ENCODE results near the gene PET100. TPM values are rescaled to one million over a fixed set of nuclear protein-coding genes. Genes with fewer than 3 reads are reported as not detected.

PET100 gene
- total RNA-seq, 1 donor from 2014 or later, result 10.3 TPM

DNA sequence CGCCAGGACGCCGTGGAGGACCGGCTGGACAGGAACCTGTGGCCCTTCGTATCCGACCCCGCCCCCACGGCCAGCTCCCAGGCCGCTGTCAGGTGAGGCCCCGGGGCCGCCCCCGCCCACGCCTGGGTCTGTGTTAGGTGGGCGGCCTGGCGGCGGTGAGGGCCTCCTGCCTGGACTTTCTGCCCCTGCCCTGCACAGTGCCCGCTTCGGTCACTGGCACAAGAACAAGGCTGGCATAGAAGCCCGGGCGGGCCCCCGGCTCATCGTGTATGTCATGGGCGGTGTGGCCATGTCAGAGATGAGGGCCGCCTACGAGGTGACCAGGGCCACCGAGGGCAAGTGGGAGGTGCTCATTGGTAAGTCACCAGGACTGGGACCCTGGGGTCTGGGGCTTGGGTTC is 17.6 kb downstream of the PET100 start:
- no peak for FAIRE-seq
- TF ChIP-seq, protein P1, sequence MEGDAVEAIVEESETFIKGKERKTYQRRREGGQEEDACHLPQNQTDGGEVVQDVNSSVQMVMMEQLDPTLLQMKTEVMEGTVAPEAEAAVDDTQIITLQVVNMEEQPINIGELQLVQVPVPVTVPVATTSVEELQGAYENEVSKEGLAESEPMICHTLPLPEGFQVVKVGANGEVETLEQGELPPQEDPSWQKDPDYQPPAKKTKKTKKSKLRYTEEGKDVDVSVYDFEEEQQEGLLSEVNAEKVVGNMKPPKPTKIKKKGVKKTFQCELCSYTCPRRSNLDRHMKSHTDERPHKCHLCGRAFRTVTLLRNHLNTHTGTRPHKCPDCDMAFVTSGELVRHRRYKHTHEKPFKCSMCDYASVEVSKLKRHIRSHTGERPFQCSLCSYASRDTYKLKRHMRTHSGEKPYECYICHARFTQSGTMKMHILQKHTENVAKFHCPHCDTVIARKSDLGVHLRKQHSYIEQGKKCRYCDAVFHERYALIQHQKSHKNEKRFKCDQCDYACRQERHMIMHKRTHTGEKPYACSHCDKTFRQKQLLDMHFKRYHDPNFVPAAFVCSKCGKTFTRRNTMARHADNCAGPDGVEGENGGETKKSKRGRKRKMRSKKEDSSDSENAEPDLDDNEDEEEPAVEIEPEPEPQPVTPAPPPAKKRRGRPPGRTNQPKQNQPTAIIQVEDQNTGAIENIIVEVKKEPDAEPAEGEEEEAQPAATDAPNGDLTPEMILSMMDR (IDR thresholded peaks at IDR 0.05; ENCODE audit: insufficient read depth, low read length, severe bottlenecking), result no peak
- no peaks in the 10 kb centered on the region for H3K27me3 ChIP-seq (ENCODE audit: control insufficient read depth, insufficient read depth, low read length)

DNA sequence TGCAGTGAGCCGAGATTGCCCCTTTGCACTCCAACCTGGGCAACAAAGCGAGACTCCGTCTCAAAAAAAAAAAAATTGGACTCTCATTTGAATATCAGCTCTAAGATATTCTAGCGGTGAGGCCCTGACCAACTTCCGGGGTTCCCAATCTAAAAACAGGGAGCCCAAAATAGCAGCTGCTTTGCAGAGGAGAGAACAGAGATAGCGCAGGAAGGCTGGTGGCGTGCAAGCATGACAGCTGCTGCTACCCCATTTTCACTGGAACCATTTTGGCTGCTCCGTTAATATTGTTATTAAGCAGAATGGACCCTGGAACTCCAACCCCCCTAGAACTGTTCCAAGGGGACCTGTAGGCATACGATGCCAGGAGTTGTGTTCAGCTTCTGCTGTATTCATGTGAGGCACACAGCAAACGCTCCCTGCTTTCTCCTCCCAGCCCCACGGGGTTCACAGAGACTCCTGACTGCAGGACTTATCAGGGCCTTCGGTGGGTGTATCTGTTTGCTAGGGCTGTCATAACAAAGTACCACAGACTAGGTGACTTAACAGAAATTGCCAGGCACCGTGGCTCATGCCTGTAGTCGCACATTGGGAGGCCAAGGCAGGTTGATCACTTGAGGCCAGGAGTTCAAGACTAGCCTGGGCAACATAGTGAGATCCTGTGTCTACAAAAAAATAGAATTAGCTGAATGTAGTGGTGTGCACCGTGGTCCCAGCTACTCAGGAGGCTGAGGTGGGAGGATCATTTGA is 18.8 kb downstream of the PET100 start:
- no peaks in the 10 kb centered on the region for H3K27me3 ChIP-seq (ENCODE audit: control insufficient read depth, insufficient read depth, low read length)
- TF ChIP-seq, protein P1 (IDR thresholded peaks at IDR 0.05; ENCODE audit: insufficient read depth, low read length, severe bottlenecking), result no peak
- no peak for FAIRE-seq
- no peak for DNase-seq (ENCODE audit: low read depth)
- H3K36me3 ChIP-seq (ENCODE audit: control insufficient read depth, insufficient read depth, low read length), result peaks cover 5% of the 10 kb centered on the region
- no peak overlapping the region for H3K4me3 ChIP-seq (ENCODE audit: low read depth, low read length)

More for the DNA sequence above, 17.6 kb downstream of the PET100 start:
- DNase-seq (ENCODE audit: low read depth), result no peak
- Histone ChIP-seq H3K36me3 (ENCODE audit: control insufficient read depth, insufficient read depth, low read length) (peaks cover 12% of the 10 kb centered on the region), H3K4me3 (ENCODE audit: low read depth, low read length) (no peak overlapping the region)

DNA sequence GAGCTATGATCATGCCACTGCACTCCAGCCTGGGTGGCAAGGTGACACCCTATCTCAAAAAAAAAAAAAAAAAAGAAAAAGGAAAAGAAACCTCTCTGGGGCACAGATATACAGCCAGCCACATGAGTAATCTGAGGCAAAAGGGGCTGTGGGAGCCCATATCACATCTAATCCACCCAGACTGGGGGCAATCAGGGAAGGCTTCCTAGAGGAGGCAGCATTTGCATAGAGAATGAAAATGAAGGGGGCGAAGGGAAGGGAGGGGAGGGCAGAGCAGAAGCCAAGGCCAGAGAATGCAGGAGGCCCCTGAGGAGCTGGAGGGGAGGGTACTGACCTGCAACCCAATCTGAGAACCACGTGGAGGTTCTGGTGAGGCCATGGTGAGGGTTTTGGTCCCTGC is 20.6 kb downstream of the PET100 start:
- Histone ChIP-seq H3K4me3 (ENCODE audit: low read depth, low read length) (no peak overlapping the region), H3K36me3 (ENCODE audit: control insufficient read depth, insufficient read depth, low read length) (peaks cover 3% of the 10 kb centered on the region), H3K27me3 (ENCODE audit: control insufficient read depth, insufficient read depth, low read length) (no peaks in the 10 kb centered on the region)
- FAIRE-seq (no peak), DNase-seq (ENCODE audit: low read depth) (no peak)
- TF ChIP-seq, protein P1 (IDR thresholded peaks at IDR 0.05; ENCODE audit: insufficient read depth, low read length, severe bottlenecking), result no peak

DNA sequence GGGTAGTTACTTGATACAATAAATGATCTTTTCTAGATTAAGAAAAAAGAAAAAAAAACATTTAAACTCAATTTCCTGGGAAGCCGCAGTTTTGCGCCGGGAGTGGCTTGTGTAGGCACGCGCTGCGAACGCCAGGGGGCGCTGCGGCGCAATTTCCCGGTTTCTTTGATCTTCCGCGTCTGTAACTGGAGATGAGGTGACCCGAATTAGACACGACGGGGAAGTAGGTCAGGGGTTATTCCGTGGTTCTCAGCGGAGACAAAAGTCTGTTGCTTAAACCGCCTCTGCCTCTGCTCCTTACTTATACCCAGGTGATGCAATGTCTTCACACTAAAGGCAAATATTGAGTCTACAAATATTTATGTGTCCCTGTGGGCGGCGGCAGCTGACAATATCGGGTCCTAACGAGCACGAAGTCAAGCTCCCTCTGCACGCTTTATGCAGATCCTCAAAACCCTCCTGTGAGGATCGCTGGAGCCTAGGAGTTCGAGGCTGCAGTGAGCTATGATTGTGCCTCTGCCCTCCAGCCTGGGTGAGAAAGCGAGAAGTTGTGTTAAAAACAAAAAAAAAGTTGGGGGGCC is 22.6 kb downstream of the PET100 start:
- TF ChIP-seq, protein P1 (IDR thresholded peaks at IDR 0.05; ENCODE audit: insufficient read depth, low read length, severe bottlenecking), result peak; percentile 79
- H3K4me3 ChIP-seq (ENCODE audit: low read depth, low read length), result no peak overlapping the region
- peaks cover 2% of the 10 kb centered on the region for H3K36me3 ChIP-seq (ENCODE audit: control insufficient read depth, insufficient read depth, low read length)
- FAIRE-seq, result peak; percentile 93
- peaks cover 2% of the 10 kb centered on the region for H3K27me3 ChIP-seq (ENCODE audit: control insufficient read depth, insufficient read depth, low read length)
- DNase-seq (ENCODE audit: low read depth), result peak; percentile 83

DNA sequence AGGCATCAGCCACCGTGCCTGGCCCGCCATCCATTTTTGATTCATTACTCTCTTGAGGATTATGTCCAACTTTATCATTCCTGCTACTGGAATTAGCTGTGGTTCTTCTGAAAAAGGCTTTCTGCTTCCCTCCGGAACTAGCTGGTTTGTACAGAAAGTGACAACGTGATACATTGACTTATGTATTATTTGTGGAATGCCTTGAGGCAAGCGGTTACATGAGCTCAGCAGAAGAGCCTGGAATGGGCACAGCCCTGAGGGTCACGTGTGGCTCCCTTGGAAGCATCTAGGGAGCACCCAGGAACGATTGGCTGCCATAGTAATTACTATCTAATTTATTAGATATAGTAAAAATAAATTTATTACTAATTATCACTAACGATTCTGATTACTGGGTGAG is 24.8 kb downstream of the PET100 start:
- FAIRE-seq, result no peak
- TF ChIP-seq, protein P1 (IDR thresholded peaks at IDR 0.05; ENCODE audit: insufficient read depth, low read length, severe bottlenecking), result no peak
- no peaks in the 10 kb centered on the region for H3K36me3 ChIP-seq (ENCODE audit: control insufficient read depth, insufficient read depth, low read length)
- peaks cover 2% of the 10 kb centered on the region for H3K27me3 ChIP-seq (ENCODE audit: control insufficient read depth, insufficient read depth, low read length)
- peak; percentile 15 for DNase-seq (ENCODE audit: low read depth)
- H3K4me3 ChIP-seq (ENCODE audit: low read depth, low read length), result no peak overlapping the region
